ENCODE data around the gene NUDCD3.

The NUDCD3 gene

DNA sequence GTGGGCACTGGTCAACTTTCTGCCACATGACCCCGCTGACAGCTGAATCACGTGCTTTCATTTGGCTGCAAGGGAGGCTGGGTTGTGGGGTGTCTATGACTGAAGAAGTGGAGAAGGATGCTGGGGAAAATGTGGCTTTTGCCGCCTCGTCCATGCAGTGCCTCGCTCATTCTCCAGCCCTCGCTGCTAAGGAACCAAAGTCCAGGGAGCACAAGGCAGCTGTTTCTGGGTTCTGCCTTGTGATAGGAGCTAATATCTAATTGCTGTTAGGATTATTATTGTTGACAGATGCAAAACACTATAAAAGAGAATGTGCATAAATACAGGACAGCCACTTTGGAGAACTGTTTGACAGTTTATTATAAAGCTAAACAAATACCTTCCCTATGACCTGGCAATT is 160.1 kb downstream of the NUDCD3 start:
- ATAC-seq, result no peak

DNA sequence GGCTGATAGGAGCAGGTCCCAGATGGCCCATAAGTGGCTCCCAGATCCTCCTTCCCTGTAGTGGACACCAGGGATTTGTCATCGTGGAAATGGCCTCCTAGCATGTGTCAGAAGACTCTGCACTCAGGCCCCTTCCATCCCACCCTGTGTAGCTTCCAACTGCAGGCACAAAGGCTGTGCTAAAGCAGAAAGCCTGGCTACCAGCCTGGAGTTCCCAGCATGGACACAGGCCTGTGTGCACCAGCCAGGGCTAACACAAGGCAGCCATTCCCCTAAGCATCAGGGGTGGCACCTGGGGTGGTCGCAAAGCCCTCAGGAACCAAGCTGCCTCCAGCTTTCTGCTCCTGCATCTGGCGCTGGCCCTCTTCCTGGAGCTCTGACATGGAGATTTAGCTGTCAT is 160.6 kb downstream of the NUDCD3 start:
- TF ChIP-seq ZNF70 (CRISPR knock-in tag; IDR thresholded peaks at IDR 0.05) (no peak), OSR1 (CRISPR knock-in tag; IDR thresholded peaks at IDR 0.05) (no peak), RARB (CRISPR knock-in tag; IDR thresholded peaks at IDR 0.05) (no peak), ARNTL (CRISPR knock-in tag; IDR thresholded peaks at IDR 0.05; ENCODE audit: borderline replicate concordance, low read depth) (no peak), CSDC2 (CRISPR knock-in tag; IDR thresholded peaks at IDR 0.05) (no peak)
- TF ChIP-seq, protein P1, sequence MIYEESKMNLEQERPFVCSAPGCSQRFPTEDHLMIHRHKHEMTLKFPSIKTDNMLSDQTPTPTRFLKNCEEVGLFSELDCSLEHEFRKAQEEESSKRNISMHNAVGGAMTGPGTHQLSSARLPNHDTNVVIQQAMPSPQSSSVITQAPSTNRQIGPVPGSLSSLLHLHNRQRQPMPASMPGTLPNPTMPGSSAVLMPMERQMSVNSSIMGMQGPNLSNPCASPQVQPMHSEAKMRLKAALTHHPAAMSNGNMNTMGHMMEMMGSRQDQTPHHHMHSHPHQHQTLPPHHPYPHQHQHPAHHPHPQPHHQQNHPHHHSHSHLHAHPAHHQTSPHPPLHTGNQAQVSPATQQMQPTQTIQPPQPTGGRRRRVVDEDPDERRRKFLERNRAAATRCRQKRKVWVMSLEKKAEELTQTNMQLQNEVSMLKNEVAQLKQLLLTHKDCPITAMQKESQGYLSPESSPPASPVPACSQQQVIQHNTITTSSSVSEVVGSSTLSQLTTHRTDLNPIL (CRISPR knock-in tag; IDR thresholded peaks at IDR 0.05; ENCODE audit: low read depth), result no peak
- ATAC-seq, result no peak; the same call in 2 of the 3 replicates

More for the DNA sequence above, 160.1 kb downstream of the NUDCD3 start:
- TF ChIP-seq TOX (CRISPR knock-in tag; IDR thresholded peaks at IDR 0.05; ENCODE audit: borderline replicate concordance), result no peak

Measured in SK-N-SH treated with all-trans-retinoic acid at 6 μM for 48 hours (cell line).